DLD1 (cell line): Measurements from ENCODE around the gene MAML3.

Source experiments
- in situ Hi-C: cut with HindIII; loops from 2 replicates; pipeline ENCODE4 v1.10.0; 2017; ENCODE audit warnings: low sequenced_read_pairs

MAML3 gene

GRCh38 chr4:139797287-139797686 is 356.7 kb downstream of the MAML3 start:
- in situ Hi-C loops, result no loop called here

- in situ Hi-C loops, result no loop called here
Observed at GRCh38 chr4:139795527-139796314, 358.3 kb downstream of the MAML3 start.

- in situ Hi-C loops, result no loop called here
Observed at GRCh38 chr4:139794158-139794954, 359.6 kb downstream of the MAML3 start.

- in situ Hi-C loops, result no loop called here
Observed at GRCh38 chr4:139791681-139792080, 362.3 kb downstream of the MAML3 start.

GRCh38 chr4:139790291-139790690 is 363.7 kb downstream of the MAML3 start:
- in situ Hi-C loops, result no loop called here

- in situ Hi-C loops, result loop anchor here (5.0 kb wide), 1 partner anchor 57 kb away; no protein-coding TSS in a partner anchor
Observed at GRCh38 chr4:139789096-139789654, 364.8 kb downstream of the MAML3 start.

GRCh38 chr4:139786494-139787354 is 367.3 kb downstream of the MAML3 start:
- in situ Hi-C loops, result loop anchor here (5.0 kb wide), 1 partner anchor 54 kb away; no protein-coding TSS in a partner anchor

- in situ Hi-C loops, result loop anchor here (5.0 kb wide), 1 partner anchor 53 kb away; no protein-coding TSS in a partner anchor
Observed at GRCh38 chr4:139785356-139785755, 368.6 kb downstream of the MAML3 start.

GRCh38 chr4:139783741-139784484 is 370.1 kb downstream of the MAML3 start:
- in situ Hi-C loops, result no loop called here

- in situ Hi-C loops, result no loop called here
Observed at GRCh38 chr4:139782926-139783522, 371.0 kb downstream of the MAML3 start.

- in situ Hi-C loops, result no loop called here
Observed at GRCh38 chr4:139781066-139781465, 372.9 kb downstream of the MAML3 start.

- in situ Hi-C loops, result no loop called here
Observed at GRCh38 chr4:139779691-139780090, 374.3 kb downstream of the MAML3 start.

GRCh38 chr4:139777757-139778156 is 376.2 kb downstream of the MAML3 start:
- in situ Hi-C loops, result no loop called here

GRCh38 chr4:139776235-139776634 is 377.7 kb downstream of the MAML3 start:
- in situ Hi-C loops, result no loop called here

- in situ Hi-C loops, result no loop called here
Observed at GRCh38 chr4:139774759-139775487, 379.1 kb downstream of the MAML3 start.

- in situ Hi-C loops, result no loop called here
Observed at GRCh38 chr4:139773560-139774318, 380.2 kb downstream of the MAML3 start.

- in situ Hi-C loops, result no loop called here
Observed at GRCh38 chr4:139770361-139770760, 383.6 kb downstream of the MAML3 start.

GRCh38 chr4:139769364-139769763 is 384.6 kb downstream of the MAML3 start:
- in situ Hi-C loops, result no loop called here
